Thyroid gland (tissue), 4 donors: Measurements from ENCODE around the gene NACC1.

Experiments
- POLR2A ChIP-seq, 2 donors: fragments of 450-650 bp; IDR thresholded peaks; one replicate each; pipeline ENCODE4 v1.6.1; 2017; ENCODE audit warnings: antibody characterized with exemption in 2 of 2, mild to moderate bottlenecking in 2 of 2, moderate library complexity in 1 of 2
- TF ChIP-seq, protein P1 (sequence below), 6 experiments: fragments of 200-600 bp in 3 of 6; fragments of 450-650 bp in 3 of 6; sonication (generic) in 3 of 6; IDR thresholded peaks; one replicate each; pipeline ENCODE4 v1.5.1; 2016 to 2019; ENCODE audit warnings: antibody characterized with exemption in 6 of 6, mild to moderate bottlenecking in 2 of 6, inconsistent platforms in 1 of 6, moderate library complexity in 1 of 6

DNA sequence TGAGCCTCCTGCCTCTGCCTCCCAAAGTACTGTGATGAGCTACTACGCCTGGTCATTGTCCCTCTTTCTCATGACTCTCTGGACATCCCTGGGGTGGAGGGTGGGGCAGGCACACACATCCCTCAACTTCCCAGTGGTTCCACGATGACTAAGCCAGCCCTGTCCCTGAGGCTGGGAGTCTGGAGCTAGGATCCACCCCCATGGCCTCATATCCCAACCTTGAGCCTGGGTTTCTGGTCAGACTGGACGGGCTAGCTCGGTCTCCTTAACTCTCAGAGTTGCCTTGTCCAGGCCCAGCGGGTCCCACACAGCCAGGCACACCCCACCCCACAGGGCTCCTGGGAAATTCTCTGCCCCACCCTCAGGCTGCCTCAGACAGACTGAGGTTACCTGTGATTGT is 51.7 kb downstream of the NACC1 start:
- TF ChIP-seq, protein P1, sequence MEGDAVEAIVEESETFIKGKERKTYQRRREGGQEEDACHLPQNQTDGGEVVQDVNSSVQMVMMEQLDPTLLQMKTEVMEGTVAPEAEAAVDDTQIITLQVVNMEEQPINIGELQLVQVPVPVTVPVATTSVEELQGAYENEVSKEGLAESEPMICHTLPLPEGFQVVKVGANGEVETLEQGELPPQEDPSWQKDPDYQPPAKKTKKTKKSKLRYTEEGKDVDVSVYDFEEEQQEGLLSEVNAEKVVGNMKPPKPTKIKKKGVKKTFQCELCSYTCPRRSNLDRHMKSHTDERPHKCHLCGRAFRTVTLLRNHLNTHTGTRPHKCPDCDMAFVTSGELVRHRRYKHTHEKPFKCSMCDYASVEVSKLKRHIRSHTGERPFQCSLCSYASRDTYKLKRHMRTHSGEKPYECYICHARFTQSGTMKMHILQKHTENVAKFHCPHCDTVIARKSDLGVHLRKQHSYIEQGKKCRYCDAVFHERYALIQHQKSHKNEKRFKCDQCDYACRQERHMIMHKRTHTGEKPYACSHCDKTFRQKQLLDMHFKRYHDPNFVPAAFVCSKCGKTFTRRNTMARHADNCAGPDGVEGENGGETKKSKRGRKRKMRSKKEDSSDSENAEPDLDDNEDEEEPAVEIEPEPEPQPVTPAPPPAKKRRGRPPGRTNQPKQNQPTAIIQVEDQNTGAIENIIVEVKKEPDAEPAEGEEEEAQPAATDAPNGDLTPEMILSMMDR (IDR thresholded peaks at IDR 0.05), result no peak
- no peak for TF ChIP-seq POLR2A (IDR thresholded peaks at IDR 0.05)
